HG02642 (cell line): ENCODE results near the gene CDH24.

Source experiments
- ATAC-seq: cut with Tn5 transposase; IDR thresholded peaks from one replicate; pipeline ENCODE4 v1.9.1; 2021; ENCODE audit warnings: mild to moderate bottlenecking; ENCODE audit not compliant: unreplicated experiment, poor library complexity

CDH24 gene

DNA sequence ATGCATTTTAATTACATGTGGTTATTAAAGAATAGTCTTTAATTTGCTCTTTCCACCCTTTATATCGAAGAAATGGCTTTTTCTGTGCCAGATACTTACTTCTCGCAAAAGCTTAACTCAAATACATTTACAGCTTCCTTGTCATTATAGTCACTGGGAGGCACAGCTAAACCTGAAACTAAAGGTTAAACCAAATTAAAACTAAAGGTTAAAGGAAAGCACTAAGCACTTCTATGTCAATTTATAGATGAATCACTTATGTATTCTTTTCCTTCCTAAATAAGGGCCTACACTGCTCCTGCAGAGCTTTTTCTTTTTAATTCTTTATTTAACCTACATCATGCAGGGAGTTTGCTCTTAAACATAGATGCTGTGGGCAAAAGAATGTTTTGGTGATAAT, 56.5 kb downstream of the CDH24 start:
- no peak for ATAC-seq

DNA sequence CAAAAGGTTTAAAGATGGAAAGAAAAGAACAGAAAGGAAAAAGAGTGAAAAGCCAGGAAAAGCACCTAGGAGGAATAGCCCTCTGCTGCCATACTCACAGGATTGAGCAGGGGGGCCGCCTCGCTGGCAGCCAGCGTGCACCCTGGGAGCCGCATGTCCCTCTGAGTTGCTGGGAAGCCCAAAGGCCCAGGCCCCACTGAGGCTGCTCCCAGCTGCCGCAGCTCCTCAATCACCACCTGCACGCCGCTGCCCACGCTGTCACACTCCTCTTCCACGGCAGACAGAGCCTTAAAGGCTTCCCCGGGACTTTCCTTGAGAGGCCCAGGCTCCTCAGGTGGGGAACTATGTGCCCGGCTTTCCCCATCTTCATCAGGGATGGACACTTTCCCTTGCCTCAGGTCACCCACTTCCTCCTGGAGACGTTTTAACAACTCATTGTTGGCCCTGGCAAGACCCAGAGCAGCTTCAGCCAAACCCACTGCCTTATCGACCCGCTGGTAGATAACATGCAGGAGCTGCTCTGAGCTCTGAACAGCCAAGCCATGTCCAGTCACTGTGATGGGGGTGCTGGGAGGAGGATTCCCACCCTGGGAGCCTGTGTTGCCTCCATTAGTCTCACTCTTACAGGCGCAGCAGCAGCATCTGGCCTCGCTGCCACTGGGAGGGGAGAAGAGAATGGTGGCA, 58.8 kb downstream of the CDH24 start:
- no peak for ATAC-seq

DNA sequence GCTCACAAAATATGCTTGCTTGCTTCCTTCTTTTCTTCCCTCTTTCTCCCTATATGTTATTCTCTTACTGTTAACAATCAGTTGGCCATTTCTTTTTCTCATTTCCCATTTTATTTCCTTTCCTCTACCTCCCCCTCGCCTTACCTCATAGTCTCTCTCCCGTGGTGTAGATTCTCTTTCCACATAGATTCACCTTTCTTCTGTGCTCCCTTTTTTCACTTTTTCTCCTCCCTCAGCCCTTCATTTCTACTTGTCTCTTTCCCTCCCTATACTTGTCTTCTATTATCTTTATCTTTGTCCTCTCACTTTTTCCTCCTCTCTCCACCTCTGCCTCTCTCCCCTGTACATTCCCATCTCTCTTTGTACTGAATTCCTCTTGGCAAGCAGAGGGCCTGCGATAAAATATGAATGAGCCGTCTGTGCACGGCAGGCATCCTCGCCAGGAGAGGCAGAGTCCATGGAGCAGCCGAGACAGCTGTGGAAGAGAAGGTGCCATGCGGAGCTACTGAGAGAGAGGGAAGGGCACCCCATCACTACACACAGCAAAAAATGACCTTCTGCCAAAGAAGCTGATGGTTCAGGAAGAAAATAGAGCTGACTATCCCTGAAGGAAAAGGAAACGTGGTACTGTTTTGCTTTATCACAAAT, 59.5 kb downstream of the CDH24 start:
- ATAC-seq, result no peak
